Vagina (tissue), 2 donors: ENCODE results near the gene B3GALNT1. TPM values are rescaled to one million over a fixed set of nuclear protein-coding genes. Genes with fewer than 3 reads are reported as not detected.

Experiments
- DNase-seq, 2 donors: peaks; one replicate each; pipeline ENCODE4 v3.0.0-alpha.2; 2017; ENCODE audit errors: extremely low spot score in 2 of 2
- H3K27ac ChIP-seq: fragments of 200-600 bp; sonication (generic); one replicate; pipeline ENCODE4 v1.5.1; 2019
- H3K27me3 ChIP-seq: fragments of 200-600 bp; sonication (generic); one replicate; pipeline ENCODE4 v1.5.1; 2019
- H3K36me3 ChIP-seq, 2 donors: fragments of 200-600 bp; sonication (generic); one replicate each; pipeline ENCODE4 v1.5.1; 2017 to 2019
- H3K4me1 ChIP-seq: fragments of 200-600 bp; sonication (generic); one replicate; pipeline ENCODE4 v1.5.1; 2019
- H3K4me3 ChIP-seq, 2 donors: fragments of 200-600 bp; sonication (generic); 1 replicate in 1 of 2; 2 replicates in 1 of 2; pipeline ENCODE4 v1.5.1; 2016 to 2019
- H3K9me3 ChIP-seq: fragments of 200-600 bp; sonication (generic); one replicate; pipeline ENCODE4 v1.5.1; 2019
- POLR2A ChIP-seq, 2 donors: fragments of 450-650 bp; IDR thresholded peaks; one replicate each; pipeline ENCODE4 v1.6.1; 2017; ENCODE audit warnings: antibody characterized with exemption in 2 of 2, mild to moderate bottlenecking in 2 of 2, moderate library complexity in 2 of 2
- POLR2AphosphoS5 ChIP-seq, 2 donors: sonication (generic); formaldehyde crosslinking; IDR thresholded peaks; one replicate each; pipeline ENCODE4 v1.9.0; 2017; ENCODE audit warnings: antibody characterized with exemption in 2 of 2, mild to moderate bottlenecking in 2 of 2, low read depth in 1 of 2; ENCODE audit not compliant: insufficient read depth in 1 of 2
- intact Hi-C: fragments of 100-400 bp; cut with DNase I; formaldehyde crosslinking; loops from one replicate; pipeline ENCODE4 v1.15.1; 2023
- total RNA-seq: library from RNA; depleted of rRNA; stranded (reverse); fragments of >200 nt; gene quantifications from one replicate; pipeline ENCODE4 v1.2.3, GENCODE V29; 2016
- TF ChIP-seq, protein P1 (sequence below), 3 experiments: fragments of 450-650 bp in 2 of 3; fragments of 200-600 bp in 1 of 3; sonication (generic) in 1 of 3; IDR thresholded peaks; one replicate each; pipeline ENCODE4 v1.5.1; 2017 to 2019; ENCODE audit warnings: antibody characterized with exemption in 3 of 3, mild to moderate bottlenecking in 2 of 3, moderate library complexity in 2 of 3

B3GALNT1 gene
- total RNA-seq, 1 donor from 2014 or later, result 4.9 TPM

DNA sequence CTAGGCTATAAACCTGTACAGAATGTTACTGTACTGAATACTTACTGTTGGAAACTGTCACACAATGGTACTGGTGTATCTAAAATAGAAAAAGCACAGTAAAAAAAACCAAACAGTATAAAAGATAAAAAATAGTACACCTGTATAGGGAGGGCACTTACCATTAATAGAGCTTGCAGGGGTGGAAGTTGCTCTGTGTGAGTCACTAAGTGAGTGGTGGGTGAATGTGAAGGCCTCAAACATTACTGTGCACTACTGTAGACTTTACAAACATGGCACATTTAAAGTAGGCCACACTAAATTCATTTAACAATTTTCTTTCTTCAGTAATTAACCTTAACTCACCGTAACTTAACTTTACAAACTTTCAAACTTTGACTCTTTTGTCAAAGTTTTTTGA, 22.0 kb downstream of the B3GALNT1 start:
- Histone ChIP-seq H3K27ac (no peak overlapping the region), H3K27me3 (no peaks in the 10 kb centered on the region), H3K9me3 (no peaks in the 10 kb centered on the region), H3K4me3 (no peak overlapping the region), H3K36me3 (peaks cover 0 to 13% of the 10 kb centered on the region in 2 donors), H3K4me1 (no peaks in the 10 kb centered on the region)
- DNase-seq, result no peak
- intact Hi-C loops, result no loop called here
- TF ChIP-seq, protein P1, sequence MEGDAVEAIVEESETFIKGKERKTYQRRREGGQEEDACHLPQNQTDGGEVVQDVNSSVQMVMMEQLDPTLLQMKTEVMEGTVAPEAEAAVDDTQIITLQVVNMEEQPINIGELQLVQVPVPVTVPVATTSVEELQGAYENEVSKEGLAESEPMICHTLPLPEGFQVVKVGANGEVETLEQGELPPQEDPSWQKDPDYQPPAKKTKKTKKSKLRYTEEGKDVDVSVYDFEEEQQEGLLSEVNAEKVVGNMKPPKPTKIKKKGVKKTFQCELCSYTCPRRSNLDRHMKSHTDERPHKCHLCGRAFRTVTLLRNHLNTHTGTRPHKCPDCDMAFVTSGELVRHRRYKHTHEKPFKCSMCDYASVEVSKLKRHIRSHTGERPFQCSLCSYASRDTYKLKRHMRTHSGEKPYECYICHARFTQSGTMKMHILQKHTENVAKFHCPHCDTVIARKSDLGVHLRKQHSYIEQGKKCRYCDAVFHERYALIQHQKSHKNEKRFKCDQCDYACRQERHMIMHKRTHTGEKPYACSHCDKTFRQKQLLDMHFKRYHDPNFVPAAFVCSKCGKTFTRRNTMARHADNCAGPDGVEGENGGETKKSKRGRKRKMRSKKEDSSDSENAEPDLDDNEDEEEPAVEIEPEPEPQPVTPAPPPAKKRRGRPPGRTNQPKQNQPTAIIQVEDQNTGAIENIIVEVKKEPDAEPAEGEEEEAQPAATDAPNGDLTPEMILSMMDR (IDR thresholded peaks at IDR 0.05), result no peak
- TF ChIP-seq POLR2AphosphoS5 (IDR thresholded peaks at IDR 0.05; ENCODE audit: insufficient read depth in 1 of 2, low read depth in 1 of 2) (no peak), POLR2A (IDR thresholded peaks at IDR 0.05) (no peak)

DNA sequence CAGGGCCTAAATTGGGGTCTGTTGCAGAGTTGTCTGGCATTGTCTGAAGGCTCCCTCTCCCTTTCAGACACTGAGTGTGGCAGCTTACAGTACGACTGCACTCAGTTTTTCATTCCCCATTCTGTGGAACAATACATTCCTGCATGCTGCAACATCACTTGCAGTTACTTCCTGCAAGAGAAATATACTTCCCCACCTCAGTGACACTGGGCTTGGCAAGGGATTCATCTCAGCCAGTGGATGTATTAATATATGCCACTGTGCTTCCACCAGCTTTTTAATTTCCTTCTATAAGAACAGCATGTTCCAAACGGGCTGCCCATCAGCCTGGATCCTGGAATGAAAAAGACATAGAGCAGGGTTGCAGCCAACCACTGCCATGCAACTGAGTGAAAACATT, 23.1 kb downstream of the B3GALNT1 start:
- H3K4me3 ChIP-seq, result no peak overlapping the region
- H3K9me3 ChIP-seq, result no peaks in the 10 kb centered on the region
- intact Hi-C loops, result no loop called here
- TF ChIP-seq, protein P1 (IDR thresholded peaks at IDR 0.05), result no peak
- TF ChIP-seq POLR2A (IDR thresholded peaks at IDR 0.05) (no peak), POLR2AphosphoS5 (IDR thresholded peaks at IDR 0.05; ENCODE audit: insufficient read depth in 1 of 2, low read depth in 1 of 2) (no peak)
- no peak overlapping the region for H3K27ac ChIP-seq
- H3K36me3 ChIP-seq, result peaks cover 0 to 13% of the 10 kb centered on the region in 2 donors
- DNase-seq, result no peak
- H3K4me1 ChIP-seq, result no peaks in the 10 kb centered on the region
- H3K27me3 ChIP-seq, result no peaks in the 10 kb centered on the region

DNA sequence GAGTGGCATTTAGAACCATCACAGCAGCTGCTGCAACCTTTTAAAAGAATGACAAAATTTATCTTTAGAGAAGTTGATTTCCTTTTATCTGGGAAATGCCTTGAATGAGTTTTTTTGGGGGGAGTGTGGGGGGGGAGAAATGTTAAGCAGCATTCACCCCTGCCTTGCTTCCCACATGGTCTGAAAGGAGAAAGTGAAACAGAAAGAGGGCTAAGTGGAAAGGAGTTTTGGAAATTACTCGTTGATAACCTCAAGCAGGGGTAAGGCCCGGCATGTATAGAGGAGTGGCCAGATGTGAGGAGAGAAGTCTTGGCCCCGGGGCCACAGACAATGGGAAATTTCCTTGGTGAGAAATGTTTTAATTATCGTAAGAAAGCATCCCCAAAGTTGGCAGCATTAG, 23.5 kb downstream of the B3GALNT1 start:
- H3K4me3 ChIP-seq, result no peak overlapping the region
- intact Hi-C loops, result no loop called here
- no peak overlapping the region for H3K27ac ChIP-seq
- H3K4me1 ChIP-seq, result no peaks in the 10 kb centered on the region
- no peaks in the 10 kb centered on the region for H3K9me3 ChIP-seq
- H3K27me3 ChIP-seq, result no peaks in the 10 kb centered on the region
- DNase-seq, result no peak
- no peak for TF ChIP-seq POLR2A (IDR thresholded peaks at IDR 0.05)
- no peak for TF ChIP-seq POLR2AphosphoS5 (IDR thresholded peaks at IDR 0.05; ENCODE audit: insufficient read depth in 1 of 2, low read depth in 1 of 2)
- TF ChIP-seq, protein P1 (IDR thresholded peaks at IDR 0.05), result no peak
- H3K36me3 ChIP-seq, result peaks cover 0 to 13% of the 10 kb centered on the region in 2 donors

DNA sequence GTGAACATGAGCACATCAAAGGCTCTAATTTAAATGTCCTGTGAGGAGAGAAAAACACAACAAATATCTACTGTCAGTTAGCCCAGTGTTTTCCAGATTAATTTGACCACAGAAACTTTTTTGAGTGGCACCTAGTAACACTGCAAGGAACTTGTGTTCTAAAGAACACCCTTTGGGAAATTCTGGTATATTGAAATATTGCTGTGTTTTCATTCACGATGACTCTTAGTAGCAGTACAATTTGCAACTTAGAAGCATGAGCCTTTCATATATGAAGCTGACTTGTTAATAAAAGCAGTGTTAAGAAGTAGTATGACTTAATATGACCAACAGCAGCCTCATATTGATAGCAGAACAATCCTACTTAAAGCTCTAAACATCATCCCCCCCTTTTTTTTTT, 32.0 kb downstream of the B3GALNT1 start:
- Histone ChIP-seq H3K9me3 (no peaks in the 10 kb centered on the region), H3K4me3 (no peak overlapping the region), H3K4me1 (peaks cover 10% of the 10 kb centered on the region), H3K27ac (no peak overlapping the region), H3K36me3 (no peaks in the 10 kb centered on the region), H3K27me3 (no peaks in the 10 kb centered on the region)
- DNase-seq, result no peak
- intact Hi-C loops, result no loop called here
- TF ChIP-seq, protein P1 (IDR thresholded peaks at IDR 0.05), result no peak
- no peak for TF ChIP-seq POLR2AphosphoS5 (IDR thresholded peaks at IDR 0.05; ENCODE audit: insufficient read depth in 1 of 2, low read depth in 1 of 2)
- TF ChIP-seq POLR2A (IDR thresholded peaks at IDR 0.05), result no peak

DNA sequence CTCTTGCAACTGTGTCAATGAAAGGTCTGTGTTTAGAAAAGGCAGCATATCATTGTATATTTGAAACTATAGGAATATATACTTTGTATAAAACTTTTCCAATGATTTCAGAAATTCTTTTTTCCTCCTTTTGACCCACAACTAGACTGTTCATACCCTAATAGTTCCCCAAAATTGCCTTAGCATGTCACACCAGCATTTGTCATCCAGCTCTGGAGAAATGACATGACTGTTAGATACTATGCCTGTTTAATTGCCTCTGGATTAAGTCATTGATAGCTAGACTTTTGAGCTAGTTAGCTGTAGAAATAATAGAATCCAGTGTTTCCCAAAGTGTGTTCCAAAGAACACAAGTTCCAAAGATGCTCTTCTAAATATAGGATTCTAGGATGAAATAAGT, 32.4 kb downstream of the B3GALNT1 start:
- Histone ChIP-seq H3K27me3 (no peaks in the 10 kb centered on the region), H3K9me3 (no peaks in the 10 kb centered on the region), H3K36me3 (no peaks in the 10 kb centered on the region), H3K4me1 (peaks cover 10% of the 10 kb centered on the region), H3K4me3 (no peak overlapping the region), H3K27ac (no peak overlapping the region)
- TF ChIP-seq, protein P1 (IDR thresholded peaks at IDR 0.05), result no peak
- TF ChIP-seq POLR2A (IDR thresholded peaks at IDR 0.05) (no peak), POLR2AphosphoS5 (IDR thresholded peaks at IDR 0.05; ENCODE audit: insufficient read depth in 1 of 2, low read depth in 1 of 2) (no peak)
- intact Hi-C loops, result no loop called here
- DNase-seq, result no peak
